ENCODE results near the gene MAGOH.

The MAGOH gene

GRCh38 chr1:53246261-53247134 is 8.2 kb upstream of the MAGOH start:
- TF ChIP-seq CTCF (IDR thresholded peaks at IDR 0.05; ENCODE audit: insufficient read depth, low read length, missing control alignments): no peak
- no peak overlapping the region for H3K4me3 ChIP-seq (ENCODE audit: low read depth, low read length)
- ChIA-PET POLR2A (no interaction called here), CTCF (interaction anchor here (1.4 kb wide), 1 partner anchor 31 kb away, joined by 4 read pairs; no protein-coding TSS in a partner anchor)
- DNase-seq (ENCODE audit: low read depth, low spot score): peak; percentile 98

GRCh38 chr1:53244141-53244540 is 5.8 kb upstream of the MAGOH start:
- no peak for DNase-seq (ENCODE audit: low read depth, low spot score)
- no peak overlapping the region for H3K4me3 ChIP-seq (ENCODE audit: low read depth, low read length)
- ChIA-PET POLR2A (no interaction called here), CTCF (no interaction called here)
- no peak for TF ChIP-seq CTCF (IDR thresholded peaks at IDR 0.05; ENCODE audit: insufficient read depth, low read length, missing control alignments)

- DNase-seq (ENCODE audit: low read depth, low spot score): no peak
- no peak overlapping the region for H3K4me3 ChIP-seq (ENCODE audit: low read depth, low read length)
- ChIA-PET CTCF (interaction anchor here (1.3 kb wide), 2 partner anchors 9 to 151 kb away, joined by 3 to 4 read pairs; no protein-coding TSS in a partner anchor), POLR2A (no interaction called here)
- TF ChIP-seq CTCF (IDR thresholded peaks at IDR 0.05; ENCODE audit: insufficient read depth, low read length, missing control alignments): no peak
Observed at GRCh38 chr1:53242381-53242780, 4.1 kb upstream of the MAGOH start.

- no peak for TF ChIP-seq CTCF (IDR thresholded peaks at IDR 0.05; ENCODE audit: insufficient read depth, low read length, missing control alignments)
- ChIA-PET POLR2A (no interaction called here), CTCF (interaction anchor here (1.3 kb wide), 2 partner anchors 9 to 151 kb away, joined by 3 to 4 read pairs; no protein-coding TSS in a partner anchor)
- H3K4me3 ChIP-seq (ENCODE audit: low read depth, low read length): no peak overlapping the region
- DNase-seq (ENCODE audit: low read depth, low spot score): no peak
Observed at GRCh38 chr1:53241828-53242227, 3.5 kb upstream of the MAGOH start.

GRCh38 chr1:53237638-53238037 is 680 bp downstream of the MAGOH start:
- POLR2A ChIA-PET: interaction anchor here (0.7 to 1.0 kb wide), 2 partner anchors 16 to 25 kb away, joined by 3 read pairs; no protein-coding TSS in a partner anchor
- peak overlapping the region; percentile 74 for H3K4me3 ChIP-seq (ENCODE audit: low read depth, low read length)
- no peak for TF ChIP-seq CTCF (IDR thresholded peaks at IDR 0.05; ENCODE audit: insufficient read depth, low read length, missing control alignments)
- CTCF ChIA-PET: interaction anchor here (1.0 kb wide), 1 partner anchor 41 kb away, joined by 3 read pairs; no protein-coding TSS in a partner anchor
- DNase-seq (ENCODE audit: low read depth, low spot score): no peak

GRCh38 chr1:53220962-53221286 is 17.4 kb downstream of the MAGOH start:
- no peak for TF ChIP-seq CTCF (IDR thresholded peaks at IDR 0.05; ENCODE audit: insufficient read depth, low read length, missing control alignments)
- CTCF ChIA-PET: no interaction called here

More at GRCh38 chr1:53220962-53221286, 17.4 kb downstream of the MAGOH start:
- DNase-seq (ENCODE audit: low read depth, low spot score): no peak
- peak overlapping the region; percentile 100 for H3K4me3 ChIP-seq (ENCODE audit: low read depth, low read length)
- POLR2A ChIA-PET: interaction anchor here (1.0 kb wide), 1 partner anchor 16 kb away, joined by 3 read pairs; no protein-coding TSS in a partner anchor
